HepG2 (cell line): ENCODE data around the gene CBL. TPM values are rescaled to one million over a fixed set of nuclear protein-coding genes. Genes with fewer than 3 reads are reported as not detected.

Experiments used
- ATAC-seq: fragments of 200-7000 bp; cut with Tn5 transposase; 3 replicates; pipeline ENCODE4 v1.9.1; 2020; ENCODE audit warnings: mild to moderate bottlenecking, moderate library complexity
- BruUV-seq: library from RNA; stranded (reverse); fragments of 400-500 nt; replicated peaks from 2 replicates; lab custom pipeline; 2021; lab: Mats Ljungman, UMichigan
- CTCF ChIA-PET: fragments of 300-600 bp; formaldehyde crosslinking; extraction: SDS; loops from one replicate; lab custom pipeline; 2021; ENCODE audit warnings: low total read pairs, inconsistent platforms, low intra/inter-chr PET ratio; lab: Yijun Ruan, JAX
- POLR2A ChIA-PET: fragments of 350-600 bp; sonication (Branson Sonifier 250); formaldehyde crosslinking; loops from one replicate; lab custom pipeline; 2020; ENCODE audit warnings: antibody characterized with exemption, inconsistent platforms; lab: Yijun Ruan, JAX
- DNase-seq: peaks from one replicate; pipeline ENCODE4 v3.0.0-alpha.2; 2015; ENCODE audit warnings: low spot score
- FAIRE-seq: peaks from 3 replicates; lab custom pipeline; 2011; peaks lifted over from hg19 to GRCh38; lab: Jason Lieb, UNC
- H2AFZ ChIP-seq: one replicate; pipeline ENCODE4 v1.6.1; 2011; ENCODE audit warnings: low read length, inconsistent platforms
- H3K27ac ChIP-seq: fragments of 300-600 bp; 3 replicates; pipeline ENCODE4 v1.8.0; 2011; ENCODE audit warnings: mixed run types, mild to moderate bottlenecking, mixed read lengths, low read length, inconsistent platforms; ENCODE audit not compliant: insufficient read depth; ENCODE audit errors: extremely low read length
- H3K27me3 ChIP-seq, 2 experiments: fragments of 200-600 bp in 1 of 2; 2 replicates in 1 of 2; 3 replicates in 1 of 2; pipeline versions ENCODE4 v1.6.0 to v1.8.0; 2011; ENCODE audit warnings: low read length in 2 of 2, mild to moderate bottlenecking in 2 of 2, moderate library complexity in 2 of 2, inconsistent platforms in 1 of 2; ENCODE audit not compliant: insufficient read depth in 2 of 2, control insufficient read depth in 1 of 2
- H3K36me3 ChIP-seq, 2 experiments: fragments of 200-600 bp in 1 of 2; replicated peaks in 1 of 2; 2 replicates in 1 of 2; 3 replicates in 1 of 2; pipeline versions ENCODE4 v1.5.1 to v1.8.0; 2011; ENCODE audit warnings: low read length in 2 of 2, inconsistent platforms in 1 of 2; ENCODE audit not compliant: insufficient read depth in 2 of 2, control insufficient read depth in 1 of 2
- H3K4me1 ChIP-seq: 2 replicates; pipeline ENCODE4 v1.5.1; 2012; ENCODE audit warnings: low read length, inconsistent platforms; ENCODE audit not compliant: insufficient read depth
- H3K4me2 ChIP-seq: 2 replicates; pipeline ENCODE4 v1.6.0; 2011; ENCODE audit warnings: low read depth, low read length, inconsistent platforms
- H3K4me3 ChIP-seq, 3 experiments: fragments of 200-600 bp in 1 of 3; sonication (generic), shearing (Covaris generic) in 1 of 3; replicated peaks in 1 of 3; 2 replicates each; pipeline ENCODE4 v1.5.1; 2011 to 2016; ENCODE audit warnings: low read length in 3 of 3, inconsistent platforms in 2 of 3, low read depth in 2 of 3, mild to moderate bottlenecking in 2 of 3, control low read depth in 1 of 3, mixed read lengths in 1 of 3; ENCODE audit not compliant: insufficient read depth in 1 of 3
- H3K79me2 ChIP-seq: one replicate; pipeline ENCODE4 v1.6.1; 2011; ENCODE audit warnings: low read length, inconsistent platforms; ENCODE audit not compliant: insufficient read depth
- H3K9ac ChIP-seq: 2 replicates; pipeline ENCODE4 v1.6.0; 2011; ENCODE audit warnings: mild to moderate bottlenecking, low read depth, low read length, inconsistent platforms; ENCODE audit not compliant: insufficient read depth
- H3K9me3 ChIP-seq: 2 replicates; pipeline ENCODE4 v1.5.1; 2012; ENCODE audit warnings: mild to moderate bottlenecking, low read length
- H4K20me1 ChIP-seq: 2 replicates; pipeline ENCODE4 v1.6.0; 2011; ENCODE audit warnings: inconsistent platforms, mild to moderate bottlenecking, low read length, moderate library complexity; ENCODE audit not compliant: insufficient read depth
- FOXA3 ChIP-seq: IDR thresholded peaks from 2 replicates; pipeline ENCODE4 v1.6.1; 2016; ENCODE audit warnings: missing genetic modification reagents, missing compliant biosample characterization
- GABPB1 ChIP-seq: IDR thresholded peaks from 2 replicates; pipeline ENCODE4 v1.6.1; 2016; ENCODE audit warnings: mild to moderate bottlenecking, missing genetic modification reagents, moderate library complexity, missing compliant biosample characterization
- HMGXB3 ChIP-seq: sonication (generic); formaldehyde crosslinking; IDR thresholded peaks from 2 replicates; pipeline ENCODE4 v1.4.0; 2020; ENCODE audit warnings: missing genetic modification reagents, borderline replicate concordance
- KLF12 ChIP-seq: sonication (generic); formaldehyde crosslinking; IDR thresholded peaks from 2 replicates; pipeline ENCODE4 v1.4.0; 2020; ENCODE audit warnings: missing genetic modification reagents, borderline replicate concordance
- MLLT10 ChIP-seq: sonication (generic); formaldehyde crosslinking; IDR thresholded peaks from 2 replicates; pipeline ENCODE4 v1.4.0; 2020; ENCODE audit warnings: missing genetic modification reagents
- RBAK ChIP-seq: sonication (generic); formaldehyde crosslinking; IDR thresholded peaks from 2 replicates; pipeline ENCODE4 v1.5.1; 2020; ENCODE audit warnings: mild to moderate bottlenecking, missing genetic modification reagents
- ZFX ChIP-seq: sonication (generic); formaldehyde crosslinking; IDR thresholded peaks from 2 replicates; pipeline ENCODE4 v1.4.0; 2020; ENCODE audit warnings: mild to moderate bottlenecking, low read depth, missing genetic modification reagents, moderate library complexity
- ZNF256 ChIP-seq: sonication (generic); formaldehyde crosslinking; conservative IDR thresholded peaks from 2 replicates; pipeline ENCODE4 v1.4.0; 2020; ENCODE audit warnings: missing genetic modification reagents
- ZNF264 ChIP-seq: sonication (generic); formaldehyde crosslinking; IDR thresholded peaks from 2 replicates; pipeline ENCODE4 v1.4.0; 2020; ENCODE audit warnings: missing genetic modification reagents
- ZNF44 ChIP-seq: sonication (generic); formaldehyde crosslinking; IDR thresholded peaks from 2 replicates; pipeline ENCODE4 v1.5.1; 2020; ENCODE audit warnings: mild to moderate bottlenecking, missing genetic modification reagents
- WGBS: methylation state at CpG from one replicate; pipeline ENCODE4 v1.1.6; 2017; ENCODE audit warnings: low lambda C conversion rate; 5-methylcytosine and 5-hydroxymethylcytosine counted together
- in situ Hi-C: cut with HindIII; loops from 2 replicates; pipeline ENCODE4 v1.10.0; 2017; ENCODE audit warnings: low pct_unique_long_range_greater_than_20kb; ENCODE audit not compliant: extremely low pct_ligation_motif_present
- intact Hi-C: fragments of 100-400 bp; cut with micrococcal nuclease; formaldehyde crosslinking; loops from one replicate; pipeline ENCODE4 v1.10.0; 2022; ENCODE audit not compliant: unreplicated experiment
- polyA plus RNA-seq, 8 experiments: library from polyadenylated mRNA; depleted of rRNA in 3 of 8; stranded (reverse) in 7 of 8; unstranded in 1 of 8; fragments of >200 nt; fragmentation: Illumina TruSeq in 4 of 8; extraction: Trizol in 4 of 8; gene quantifications; 2 replicates each; pipeline versions ENCODE4 v1.2.1 to v1.2.3, GENCODE V29; 2011 to 2016; ENCODE audit warnings: low read depth in 4 of 8, missing spikeins in 1 of 8, mixed read lengths in 1 of 8; ENCODE audit not compliant: insufficient read depth in 1 of 8
- total RNA-seq, 5 experiments: library from RNA; depleted of rRNA; stranded (reverse); fragments of >200 nt; fragmentation: Illumina TruSeq; extraction: Trizol; gene quantifications; 2 replicates each; pipeline ENCODE4 v1.2.3, GENCODE V29; 2016; ENCODE audit warnings: low read depth in 1 of 5
- TF ChIP-seq, protein P1 (sequence below), 2 experiments: fragments of 450-650 bp in 1 of 2; sonication (generic) in 1 of 2; formaldehyde crosslinking; IDR thresholded peaks; 2 replicates each; pipeline versions ENCODE4 v1.5.0 to v1.8.0; 2020 to 2022; ENCODE audit warnings: mild to moderate bottlenecking in 1 of 2, missing genetic modification reagents in 1 of 2
- TF ChIP-seq, protein P2 (sequence below): sonication (generic); formaldehyde crosslinking; IDR thresholded peaks from 2 replicates; pipeline ENCODE4 v1.5.1; 2020; ENCODE audit warnings: mild to moderate bottlenecking, moderate library complexity, missing genetic modification reagents

CBL gene
- total and polyA plus RNA-seq, 2 of the 13 experiments (the other 11 are each of a cell fraction or from before 2014, with no cell fraction given), result 6.6 to 7.4 TPM

DNA sequence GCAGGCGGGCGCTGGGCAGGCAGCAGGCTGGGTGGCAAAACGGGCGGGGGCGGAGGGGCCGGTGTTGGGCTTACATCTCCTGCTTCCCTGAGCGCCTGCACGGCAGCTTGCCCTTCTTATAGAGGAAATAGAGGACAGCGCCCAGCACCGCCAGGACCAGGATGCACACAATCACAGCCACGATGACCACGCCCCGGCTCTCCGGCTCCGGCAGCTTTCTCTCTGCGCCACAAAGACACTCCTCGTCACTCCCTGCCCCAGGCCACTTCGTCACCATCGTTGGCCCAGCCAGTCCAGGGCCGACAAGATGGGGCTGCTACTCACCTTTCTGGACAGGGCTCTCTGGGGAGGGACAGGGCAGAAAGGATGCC lies 104.5 kb downstream of the CBL start:
- ChIA-PET POLR2A (no interaction called here), CTCF (no interaction called here)
- Histone ChIP-seq H4K20me1 (no peaks in the 10 kb centered on the region), H3K27me3 (0 out of 5 replicates have a peak, but pooled peaks cover 0 to under 1% of the 10 kb centered on the region in 2 experiments), H3K79me2 (no peaks in the 10 kb centered on the region), H3K27ac (no peak overlapping the region), H2AFZ (no peak overlapping the region), H3K4me1 (peaks cover 18% of the 10 kb centered on the region), H3K9ac (no peak overlapping the region), H3K4me2 (no peak overlapping the region), H3K4me3 (no peak overlapping the region), H3K36me3 (peaks cover 0 to 3% of the 10 kb centered on the region in 2 experiments; a peak in 1 of 5 replicates), H3K9me3 (no peaks in the 10 kb centered on the region)
- ATAC-seq (no peak), FAIRE-seq (no peak), DNase-seq (no peak)
- 97% methylated on average over 17 of the region's 20 CpGs for WGBS
- intact Hi-C loops (no loop called here), in situ Hi-C loops (no loop called here)
- TF ChIP-seq ZNF44 (CRISPR knock-in tag) (no peak), MLLT10 (no peak), ZNF256 (CRISPR knock-in tag) (no peak), ZFX (CRISPR knock-in tag) (no peak), ZNF264 (CRISPR knock-in tag) (no peak), FOXA3 (CRISPR knock-in tag) (no peak), GABPB1 (CRISPR knock-in tag) (no peak), RBAK (CRISPR knock-in tag) (no peak), KLF12 (CRISPR knock-in tag) (no peak), HMGXB3 (CRISPR knock-in tag) (no peak)
- TF ChIP-seq, protein P1, sequence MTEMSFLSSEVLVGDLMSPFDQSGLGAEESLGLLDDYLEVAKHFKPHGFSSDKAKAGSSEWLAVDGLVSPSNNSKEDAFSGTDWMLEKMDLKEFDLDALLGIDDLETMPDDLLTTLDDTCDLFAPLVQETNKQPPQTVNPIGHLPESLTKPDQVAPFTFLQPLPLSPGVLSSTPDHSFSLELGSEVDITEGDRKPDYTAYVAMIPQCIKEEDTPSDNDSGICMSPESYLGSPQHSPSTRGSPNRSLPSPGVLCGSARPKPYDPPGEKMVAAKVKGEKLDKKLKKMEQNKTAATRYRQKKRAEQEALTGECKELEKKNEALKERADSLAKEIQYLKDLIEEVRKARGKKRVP (CRISPR knock-in tag; IDR thresholded peaks at IDR 0.05), result no peak
- TF ChIP-seq, protein P2, sequence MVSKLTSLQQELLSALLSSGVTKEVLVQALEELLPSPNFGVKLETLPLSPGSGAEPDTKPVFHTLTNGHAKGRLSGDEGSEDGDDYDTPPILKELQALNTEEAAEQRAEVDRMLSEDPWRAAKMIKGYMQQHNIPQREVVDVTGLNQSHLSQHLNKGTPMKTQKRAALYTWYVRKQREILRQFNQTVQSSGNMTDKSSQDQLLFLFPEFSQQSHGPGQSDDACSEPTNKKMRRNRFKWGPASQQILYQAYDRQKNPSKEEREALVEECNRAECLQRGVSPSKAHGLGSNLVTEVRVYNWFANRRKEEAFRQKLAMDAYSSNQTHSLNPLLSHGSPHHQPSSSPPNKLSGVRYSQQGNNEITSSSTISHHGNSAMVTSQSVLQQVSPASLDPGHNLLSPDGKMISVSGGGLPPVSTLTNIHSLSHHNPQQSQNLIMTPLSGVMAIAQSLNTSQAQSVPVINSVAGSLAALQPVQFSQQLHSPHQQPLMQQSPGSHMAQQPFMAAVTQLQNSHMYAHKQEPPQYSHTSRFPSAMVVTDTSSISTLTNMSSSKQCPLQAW, result no peak
- BruUV-seq, result no TSS peak
